Measurements from ENCODE around the gene VAV2. TPM values are rescaled to one million over a fixed set of nuclear protein-coding genes. Genes with fewer than 3 reads are reported as not detected.

Gene VAV2
- polyA plus RNA-seq, 1 donor = 48.4 TPM

GRCh38 chr9:134028076-134028475, 36.0 kb upstream of the VAV2 start:
- Histone ChIP-seq H3K27me3 (ENCODE audit: control insufficient read depth, insufficient read depth, low read length) (no peaks in the 10 kb centered on the region), H3K9me3 (ENCODE audit: control insufficient read depth, low read depth, low read length) (peaks cover 15% of the 10 kb centered on the region), H3K36me3 (ENCODE audit: control insufficient read depth, insufficient read depth, low read length) (peaks cover 44% of the 10 kb centered on the region), H3K4me1 (ENCODE audit: control insufficient read depth, insufficient read depth, low read length) (no peaks in the 10 kb centered on the region), H3K4me3 (ENCODE audit: low read length) (no peak overlapping the region), H3K27ac (ENCODE audit: low read length) (no peak overlapping the region)
- 97% methylated on average over 3 of the region's 9 CpGs for WGBS (ENCODE audit: insufficient coverage, low lambda C conversion rate)
- DNase-seq = no peak

- H3K27ac ChIP-seq (ENCODE audit: low read length) = no peak overlapping the region
- peaks cover 12% of the 10 kb centered on the region for H3K9me3 ChIP-seq (ENCODE audit: control insufficient read depth, low read depth, low read length)
Observed at GRCh38 chr9:134027561-134027960, 35.4 kb upstream of the VAV2 start.

GRCh38 chr9:134026981-134027380, 34.9 kb upstream of the VAV2 start:
- 90% methylated on average over 2 of the region's 8 CpGs for WGBS (ENCODE audit: insufficient coverage, low lambda C conversion rate)
- H3K9me3 ChIP-seq (ENCODE audit: control insufficient read depth, low read depth, low read length) = peaks cover 8% of the 10 kb centered on the region
- no peak for DNase-seq
- H3K36me3 ChIP-seq (ENCODE audit: control insufficient read depth, insufficient read depth, low read length) = peaks cover 35% of the 10 kb centered on the region
- H3K4me3 ChIP-seq (ENCODE audit: low read length) = no peak overlapping the region
- no peak overlapping the region for H3K27ac ChIP-seq (ENCODE audit: low read length)
- no peaks in the 10 kb centered on the region for H3K4me1 ChIP-seq (ENCODE audit: control insufficient read depth, insufficient read depth, low read length)
- H3K27me3 ChIP-seq (ENCODE audit: control insufficient read depth, insufficient read depth, low read length) = no peaks in the 10 kb centered on the region

More at GRCh38 chr9:134027561-134027960, 35.4 kb upstream of the VAV2 start:
- WGBS (ENCODE audit: insufficient coverage, low lambda C conversion rate) = no CpG with 5 or more reads among the region's 7 CpGs
- Histone ChIP-seq H3K4me1 (ENCODE audit: control insufficient read depth, insufficient read depth, low read length) (no peaks in the 10 kb centered on the region), H3K36me3 (ENCODE audit: control insufficient read depth, insufficient read depth, low read length) (peaks cover 38% of the 10 kb centered on the region), H3K27me3 (ENCODE audit: control insufficient read depth, insufficient read depth, low read length) (no peaks in the 10 kb centered on the region), H3K4me3 (ENCODE audit: low read length) (no peak overlapping the region)
- no peak for DNase-seq

- no peak for DNase-seq
- WGBS (ENCODE audit: insufficient coverage, low lambda C conversion rate) = no CpG with 5 or more reads among the region's 18 CpGs
- no peak overlapping the region for H3K27ac ChIP-seq (ENCODE audit: low read length)
- H3K4me1 ChIP-seq (ENCODE audit: control insufficient read depth, insufficient read depth, low read length) = no peaks in the 10 kb centered on the region
- peaks cover 8% of the 10 kb centered on the region for H3K9me3 ChIP-seq (ENCODE audit: control insufficient read depth, low read depth, low read length)
- H3K27me3 ChIP-seq (ENCODE audit: control insufficient read depth, insufficient read depth, low read length) = no peaks in the 10 kb centered on the region
- H3K36me3 ChIP-seq (ENCODE audit: control insufficient read depth, insufficient read depth, low read length) = peaks cover 31% of the 10 kb centered on the region
- H3K4me3 ChIP-seq (ENCODE audit: low read length) = no peak overlapping the region
Observed at GRCh38 chr9:134026581-134026980, 34.5 kb upstream of the VAV2 start.

GRCh38 chr9:134025606-134026541, 33.8 kb upstream of the VAV2 start:
- peak in 1 of 2 donors; percentile 48 for DNase-seq
- H3K4me1 ChIP-seq (ENCODE audit: control insufficient read depth, insufficient read depth, low read length) = no peaks in the 10 kb centered on the region
- WGBS (ENCODE audit: insufficient coverage, low lambda C conversion rate) = no CpG with 5 or more reads among the region's 66 CpGs

GRCh38 chr9:134024828-134025605, 32.9 kb upstream of the VAV2 start, which contains the start of gene BRD3OS:
Gene BRD3OS (plus strand): TSS chr9:134025481. CDS start chr9:134026748, 1,267 bp downstream.
- Histone ChIP-seq H3K9me3 (ENCODE audit: control insufficient read depth, low read depth, low read length) (peaks cover 5% of the 10 kb centered on the region), H3K27ac (ENCODE audit: low read length) (no peak within 1 kb of the TSS), H3K4me3 (ENCODE audit: low read length) (peak within 1 kb of the TSS; percentile 74), H3K36me3 (ENCODE audit: control insufficient read depth, insufficient read depth, low read length) (peaks cover 19% of the 10 kb centered on the region), H3K27me3 (ENCODE audit: control insufficient read depth, insufficient read depth, low read length) (no peaks in the 10 kb centered on the region), H3K4me1 (ENCODE audit: control insufficient read depth, insufficient read depth, low read length) (no peaks in the 10 kb centered on the region)
- peak; percentile 98 to 99 for DNase-seq
- WGBS (ENCODE audit: insufficient coverage, low lambda C conversion rate) = 6% methylated on average over 5 of the region's 43 CpGs

More at GRCh38 chr9:134025606-134026541, 33.8 kb upstream of the VAV2 start:
- no peaks in the 10 kb centered on the region for H3K27me3 ChIP-seq (ENCODE audit: control insufficient read depth, insufficient read depth, low read length)
- peaks cover 5% of the 10 kb centered on the region for H3K9me3 ChIP-seq (ENCODE audit: control insufficient read depth, low read depth, low read length)
- H3K36me3 ChIP-seq (ENCODE audit: control insufficient read depth, insufficient read depth, low read length) = peaks cover 26% of the 10 kb centered on the region
- peak overlapping the region; percentile 74 for H3K4me3 ChIP-seq (ENCODE audit: low read length)
- H3K27ac ChIP-seq (ENCODE audit: low read length) = no peak overlapping the region

- Histone ChIP-seq H3K4me1 (ENCODE audit: control insufficient read depth, insufficient read depth, low read length) (no peaks in the 10 kb centered on the region), H3K36me3 (ENCODE audit: control insufficient read depth, insufficient read depth, low read length) (peaks cover 12% of the 10 kb centered on the region), H3K9me3 (ENCODE audit: control insufficient read depth, low read depth, low read length) (peaks cover 5% of the 10 kb centered on the region), H3K27ac (ENCODE audit: low read length) (no peak overlapping the region), H3K4me3 (ENCODE audit: low read length) (no peak overlapping the region), H3K27me3 (ENCODE audit: control insufficient read depth, insufficient read depth, low read length) (no peaks in the 10 kb centered on the region)
- DNase-seq = no peak
- 100% methylated on average over 1 of the region's 4 CpGs for WGBS (ENCODE audit: insufficient coverage, low lambda C conversion rate)
Observed at GRCh38 chr9:134024214-134024792, 32.2 kb upstream of the VAV2 start.

- Histone ChIP-seq H3K36me3 (ENCODE audit: control insufficient read depth, insufficient read depth, low read length) (no peaks in the 10 kb centered on the region), H3K9me3 (ENCODE audit: control insufficient read depth, low read depth, low read length) (peaks cover 16% of the 10 kb centered on the region), H3K27me3 (ENCODE audit: control insufficient read depth, insufficient read depth, low read length) (no peaks in the 10 kb centered on the region), H3K27ac (ENCODE audit: low read length) (no peak overlapping the region), H3K4me3 (ENCODE audit: low read length) (no peak overlapping the region), H3K4me1 (ENCODE audit: control insufficient read depth, insufficient read depth, low read length) (no peaks in the 10 kb centered on the region)
- no peak for DNase-seq
- no CpG with 5 or more reads among the region's 2 CpGs for WGBS (ENCODE audit: insufficient coverage, low lambda C conversion rate)
Observed at GRCh38 chr9:134014946-134015345, 22.8 kb upstream of the VAV2 start.

GRCh38 chr9:134011401-134011800, 19.3 kb upstream of the VAV2 start:
- Histone ChIP-seq H3K36me3 (ENCODE audit: control insufficient read depth, insufficient read depth, low read length) (no peaks in the 10 kb centered on the region), H3K9me3 (ENCODE audit: control insufficient read depth, low read depth, low read length) (peaks cover 16% of the 10 kb centered on the region), H3K27ac (ENCODE audit: low read length) (no peak overlapping the region), H3K4me3 (ENCODE audit: low read length) (no peak overlapping the region), H3K4me1 (ENCODE audit: control insufficient read depth, insufficient read depth, low read length) (no peaks in the 10 kb centered on the region), H3K27me3 (ENCODE audit: control insufficient read depth, insufficient read depth, low read length) (no peaks in the 10 kb centered on the region)
- DNase-seq = no peak
- WGBS (ENCODE audit: insufficient coverage, low lambda C conversion rate) = no CpG with 5 or more reads among the region's 6 CpGs
